ENCODE results near the gene NOA1.

NOA1 gene

GRCh38 chr4:56977321-56978012 lies at the start of gene NOA1:
Gene NOA1 (minus strand): TSS chr4:56977606. CDS start chr4:56977585, 21 bp downstream.
- peak; percentile 93 to 100 (median 96) for DNase-seq
- intact Hi-C loops (cut with DNase I) = loop anchor here (1.0 to 10.0 kb wide), 2 partner anchors 69 to 543 kb away; partner anchors contain the start of genes PAICS and PPAT

GRCh38 chr4:57023104-57023503 lies 45.7 kb upstream of the NOA1 start:
- intact Hi-C loops (cut with DNase I) = no loop called here
- DNase-seq = no peak

DNA sequence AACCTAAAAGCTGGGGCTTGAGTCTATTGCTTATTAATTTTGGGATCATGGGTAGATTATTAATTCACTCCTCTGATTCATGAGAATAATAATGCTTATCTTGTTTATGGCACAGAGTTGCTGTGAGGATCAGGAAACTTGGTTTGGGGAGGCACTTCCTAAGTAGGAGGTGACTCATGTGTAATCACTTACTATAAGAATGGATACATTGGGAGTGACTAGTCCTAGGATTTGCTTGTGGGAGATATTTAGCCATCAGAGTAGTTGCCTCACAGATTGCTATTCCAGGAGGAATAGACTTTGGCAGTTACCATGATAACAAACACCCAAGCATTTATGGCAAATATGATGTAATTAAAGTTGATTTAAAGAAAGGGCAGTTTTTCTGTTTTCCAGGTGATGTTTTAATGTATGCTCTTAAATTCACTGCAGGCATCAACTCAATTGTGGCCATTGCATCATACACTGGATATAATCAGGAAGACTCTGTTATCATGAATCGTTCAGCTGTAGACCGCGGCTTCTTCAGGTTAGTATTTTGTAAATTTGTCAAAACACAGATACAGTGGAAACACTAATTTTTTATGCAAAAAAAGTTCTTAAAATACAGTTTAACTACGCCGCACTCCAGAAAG lies 43.2 kb upstream of the NOA1 start:
- intact Hi-C loops (cut with DNase I) = no loop called here

GRCh38 chr4:57018980-57019379 lies 41.6 kb upstream of the NOA1 start:
- no peak for DNase-seq
- intact Hi-C loops (cut with DNase I) = no loop called here

More for the DNA sequence above, 43.2 kb upstream of the NOA1 start:
- DNase-seq = no peak

DNA sequence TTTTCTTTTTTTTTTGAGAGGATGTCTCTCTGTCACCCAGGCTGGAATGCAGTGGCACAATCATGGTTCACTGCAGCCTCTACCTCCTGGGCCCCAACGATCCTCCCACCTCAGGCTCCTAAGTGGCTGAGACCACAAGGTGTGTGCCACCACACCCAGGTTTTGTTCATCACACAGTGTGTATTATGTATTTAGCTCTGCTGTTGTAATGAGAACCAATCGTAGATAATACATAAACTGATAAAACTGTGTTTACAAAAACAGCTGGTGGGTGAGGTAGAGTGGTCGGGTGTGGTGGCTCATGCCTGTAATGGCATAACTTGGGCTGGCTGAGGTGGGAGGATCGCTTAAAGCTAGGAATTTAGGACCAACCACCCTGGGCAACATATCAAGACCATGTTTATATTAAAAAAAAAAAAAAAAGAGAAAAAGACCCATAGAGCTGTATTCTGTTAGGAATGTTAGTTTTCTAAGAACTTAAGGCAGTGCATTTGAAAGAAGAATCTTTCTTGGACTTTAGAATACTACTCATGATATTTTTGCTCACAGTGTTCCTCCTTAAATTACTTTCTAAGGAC lies 36.2 kb upstream of the NOA1 start:
- intact Hi-C loops (cut with DNase I) = no loop called here

GRCh38 chr4:56999751-57000150 lies 22.3 kb upstream of the NOA1 start:
- DNase-seq = no peak
- intact Hi-C loops (cut with DNase I) = no loop called here

More for the DNA sequence above, 36.2 kb upstream of the NOA1 start:
- DNase-seq = no peak

GRCh38 chr4:56995525-56995924 lies 18.1 kb upstream of the NOA1 start:
- intact Hi-C loops (cut with DNase I) = no loop called here
- DNase-seq = peak; percentile 49 to 95 (median 72)

DNA sequence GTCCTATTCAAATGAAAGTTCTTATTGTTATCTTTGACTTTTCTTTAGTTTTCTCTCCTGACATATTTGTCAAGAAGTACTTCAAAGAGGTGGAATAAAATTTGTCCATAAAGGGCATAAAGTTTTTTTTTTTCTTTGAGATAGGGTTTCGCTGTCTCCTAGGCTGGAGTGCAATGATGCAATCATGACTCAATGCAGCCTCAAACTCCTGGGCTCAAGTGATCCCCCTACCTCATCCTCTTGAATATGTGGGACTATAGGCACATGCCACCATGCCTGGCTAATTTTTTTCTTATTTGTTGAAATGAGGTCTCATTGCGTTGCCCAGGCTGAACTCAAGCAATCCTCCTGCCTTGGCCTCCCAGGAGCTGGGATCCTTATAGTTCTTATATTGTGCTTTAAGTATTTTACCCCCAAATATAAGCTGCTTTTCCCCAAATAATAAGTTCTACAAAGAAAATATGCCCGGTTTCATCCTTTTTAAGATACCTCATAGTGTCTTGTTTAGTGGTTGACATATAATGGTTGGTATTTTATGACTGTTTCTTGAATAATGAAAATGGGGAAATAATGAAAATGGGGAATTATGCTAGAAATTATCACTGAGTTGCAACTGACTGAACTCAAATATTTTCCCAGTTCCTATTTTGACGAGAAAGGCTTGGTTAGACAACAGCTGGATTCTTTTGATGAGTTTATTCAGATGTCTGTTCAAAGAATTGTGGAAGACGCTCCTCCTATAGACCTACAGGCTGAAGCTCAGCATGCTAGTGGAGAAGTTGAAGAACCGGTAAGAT lies 12.9 kb upstream of the NOA1 start:
- intact Hi-C loops (cut with DNase I) = no loop called here

DNA sequence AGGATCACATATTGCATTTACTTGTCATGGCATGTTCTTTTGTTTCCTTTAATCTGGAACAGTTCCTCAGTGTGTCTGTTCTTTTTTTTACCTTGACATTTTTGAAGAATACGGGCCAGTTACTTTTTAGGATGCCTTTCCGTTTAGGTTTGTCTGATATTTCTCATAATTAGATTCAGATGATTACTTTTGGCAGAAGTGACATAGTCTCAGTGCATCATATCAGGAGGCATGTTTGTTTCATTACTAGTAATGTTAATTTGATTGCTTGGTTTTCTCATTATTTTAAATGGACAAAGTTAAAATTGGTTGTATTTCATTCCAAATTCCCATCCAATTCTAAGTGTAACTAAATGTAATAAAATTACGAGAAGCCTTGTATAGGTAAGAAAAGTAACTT lies 9.5 kb upstream of the NOA1 start:
- no peak for DNase-seq
- intact Hi-C loops (cut with DNase I) = no loop called here

More for the DNA sequence above, 12.9 kb upstream of the NOA1 start:
- no peak for DNase-seq

DNA sequence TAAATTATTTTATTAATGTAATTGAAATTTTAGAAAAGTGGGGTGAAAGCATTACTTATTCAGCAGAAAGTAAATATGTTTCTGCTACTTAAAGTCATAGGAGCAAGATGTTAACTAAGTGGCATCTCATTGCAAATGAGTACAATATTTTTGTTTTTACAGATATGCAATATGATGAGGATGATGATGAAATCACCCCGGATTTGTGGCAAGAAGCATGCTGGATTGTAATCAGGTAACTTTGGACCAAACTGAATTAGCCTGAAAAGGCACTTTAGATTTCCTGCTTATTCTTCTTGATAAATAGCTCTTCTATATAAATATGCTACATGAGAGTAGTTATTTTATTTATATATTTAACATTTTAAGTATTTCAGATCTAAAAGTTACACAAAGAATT lies 8.8 kb upstream of the NOA1 start:
- no peak for DNase-seq
- intact Hi-C loops (cut with DNase I) = no loop called here

DNA sequence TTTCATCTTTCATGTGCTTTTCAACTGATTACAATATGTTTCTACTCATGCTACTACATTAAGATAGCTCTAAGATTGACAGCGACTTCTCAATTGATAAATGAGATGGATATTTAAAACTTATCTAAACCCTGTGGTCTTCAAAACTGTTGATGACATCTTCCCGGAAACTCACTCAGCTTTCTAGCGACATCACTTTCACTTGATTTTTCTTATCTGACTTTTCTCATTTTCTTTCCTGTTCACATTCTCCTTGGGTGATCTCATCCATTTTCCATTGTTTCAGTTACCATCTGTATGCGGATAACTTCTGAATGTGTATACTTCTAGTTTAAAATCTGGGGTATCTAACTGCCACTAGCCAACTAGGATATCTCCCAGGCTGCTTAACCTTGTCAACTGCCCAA lies 4.4 kb upstream of the NOA1 start:
- intact Hi-C loops (cut with DNase I) = no loop called here
- no peak for DNase-seq

DNA sequence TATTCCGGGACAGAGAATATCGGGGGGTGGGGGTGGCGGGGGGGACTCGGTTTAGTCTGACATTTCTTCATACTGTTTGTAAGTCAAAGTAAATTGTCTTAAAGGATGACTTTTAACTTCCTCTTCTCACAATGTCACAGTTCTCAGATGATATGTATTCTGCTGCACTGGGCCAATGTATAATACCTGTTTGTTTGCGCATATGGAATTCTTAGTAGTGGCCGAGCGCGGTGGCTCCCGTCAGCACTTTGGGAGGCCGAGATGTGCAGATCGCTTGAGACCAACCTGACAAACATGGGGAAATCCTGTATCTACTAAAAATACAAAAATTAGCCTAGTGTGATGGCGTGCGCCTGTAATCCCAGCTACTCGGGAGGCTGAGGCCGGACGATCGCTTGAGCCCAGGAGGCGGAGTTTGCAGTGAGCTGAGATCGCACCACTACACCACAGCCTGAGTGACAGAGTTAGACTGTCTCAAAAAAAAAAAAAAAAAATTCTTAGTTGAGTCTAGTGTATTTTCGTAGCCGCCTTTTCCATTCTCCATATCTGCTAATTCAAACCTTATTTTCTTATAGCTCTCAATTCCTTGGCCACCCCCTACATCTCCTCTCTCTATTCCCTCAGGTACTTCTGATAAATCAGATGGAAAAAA lies 2.1 kb upstream of the NOA1 start:
- DNase-seq = no peak
- intact Hi-C loops (cut with DNase I) = loop anchor here (10.0 kb wide), 1 partner anchor 545 kb away; the partner anchor contains the start of genes PAICS and PPAT

GRCh38 chr4:56978750-56979303 lies 1.4 kb upstream of the NOA1 start, which contains the start of gene POLR2B:
Gene POLR2B (plus strand): TSS chr4:56978896. CDS start chr4:56978986, 90 bp downstream.
- intact Hi-C loops (cut with DNase I) = loop anchor here (10.0 kb wide), 1 partner anchor 544 kb away; the partner anchor contains the start of genes PAICS and PPAT
- DNase-seq = peak; percentile 89 to 99 (median 94)

GRCh38 chr4:56976837-56977320 lies 527 bp downstream of the NOA1 start:
- peak in 8 of 10 donors; percentile 26 to 91 (median 48) for DNase-seq

GRCh38 chr4:56976283-56976836 lies 1.0 kb downstream of the NOA1 start:
- intact Hi-C loops (cut with DNase I) = loop anchor here (10.0 kb wide), 1 partner anchor 542 kb away; the partner anchor contains the start of genes PAICS and PPAT
- DNase-seq = peak in 1 of 10 donors; percentile 17

More at GRCh38 chr4:56976837-56977320, 527 bp downstream of the NOA1 start:
- intact Hi-C loops (cut with DNase I) = loop anchor here (1.0 to 10.0 kb wide), 2 partner anchors 69 to 542 kb away; partner anchors contain the start of genes PAICS and PPAT

DNA sequence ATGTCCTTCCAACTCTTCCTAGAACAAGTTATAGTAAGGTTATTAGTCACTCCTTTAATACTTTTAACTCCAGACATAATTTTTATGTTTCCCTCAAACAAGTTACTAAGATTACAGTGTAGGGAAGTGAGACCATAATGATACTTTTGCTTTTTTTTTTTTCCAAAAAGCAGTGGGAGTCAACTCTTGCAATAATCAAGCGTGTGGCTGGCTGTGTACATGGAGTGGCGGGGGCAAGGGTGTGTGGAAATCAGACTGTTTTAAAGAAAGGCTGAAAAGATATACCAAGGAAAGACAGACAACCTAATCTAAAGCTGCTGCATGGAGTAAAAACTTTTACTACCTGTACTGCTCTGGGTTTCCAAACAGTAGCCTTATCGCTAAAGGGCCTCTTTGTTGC lies 4.1 kb downstream of the NOA1 start:
- intact Hi-C loops (cut with DNase I) = loop anchor here (10.0 kb wide), 1 partner anchor 539 kb away; the partner anchor contains the start of genes PAICS and PPAT
- no peak for DNase-seq

DNA sequence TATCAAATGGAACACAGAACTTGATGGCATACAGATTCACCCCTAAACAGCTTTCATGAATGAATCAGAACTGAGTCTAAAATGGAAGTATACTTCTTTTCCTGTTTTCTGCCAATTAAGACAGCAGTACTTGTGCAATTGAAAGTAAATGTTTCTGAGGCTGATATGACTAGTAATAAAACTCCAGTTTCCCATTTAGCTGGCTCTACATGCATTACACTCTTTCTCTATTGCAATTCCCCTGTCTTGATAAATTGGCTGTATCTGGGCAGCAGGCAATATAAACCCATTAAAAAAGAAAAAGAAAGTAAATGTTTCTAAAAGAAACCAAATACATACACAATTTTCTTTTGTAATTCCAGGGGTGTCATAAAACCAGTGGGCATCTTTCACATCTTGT lies 4.6 kb downstream of the NOA1 start:
- intact Hi-C loops (cut with DNase I) = loop anchor here (10.0 kb wide), 1 partner anchor 538 kb away; the partner anchor contains the start of genes PAICS and PPAT
- DNase-seq = no peak

GRCh38 chr4:56972389-56972788 lies 5.0 kb downstream of the NOA1 start:
- intact Hi-C loops (cut with DNase I) = loop anchor here (10.0 kb wide), 1 partner anchor 538 kb away; the partner anchor contains the start of genes PAICS and PPAT

DNA sequence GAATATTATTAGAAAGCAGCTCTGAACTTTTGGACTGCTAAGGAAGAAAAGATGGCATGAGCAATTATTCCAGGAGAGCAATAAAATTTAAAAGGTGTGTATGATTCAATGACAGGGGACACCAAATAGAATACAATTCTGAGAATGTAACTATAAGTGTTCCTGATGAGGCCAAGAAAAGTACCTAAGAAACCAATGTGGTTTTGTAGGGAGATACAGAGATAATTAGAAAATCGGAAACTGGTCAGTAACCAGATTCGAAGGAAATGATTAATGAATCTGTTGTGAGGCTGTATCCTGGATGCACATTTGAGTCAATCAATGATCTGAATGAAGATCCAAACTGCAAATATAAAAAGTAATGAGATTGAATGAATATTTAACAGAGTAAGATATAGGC lies 6.0 kb downstream of the NOA1 start:
- intact Hi-C loops (cut with DNase I) = loop anchor here (10.0 kb wide), 1 partner anchor 537 kb away; the partner anchor contains the start of genes PAICS and PPAT

More at GRCh38 chr4:56972389-56972788, 5.0 kb downstream of the NOA1 start:
- no peak for DNase-seq

More for the DNA sequence above, 6.0 kb downstream of the NOA1 start:
- DNase-seq = no peak
